H1 (cell line): ENCODE data around the gene EPB41L4B. TPM values are rescaled to one million over a fixed set of nuclear protein-coding genes. Genes with fewer than 3 reads are reported as not detected.

Experiments
- CTCF ChIA-PET: fragments of 300-600 bp; sonication (Branson Sonifier 250); formaldehyde crosslinking; loops from one replicate; lab custom pipeline; 2021; ENCODE audit not compliant: partially characterized antibody; lab: Charles Lee
- POLR2A ChIA-PET: fragments of 300-600 bp; sonication (Branson Sonifier 250); formaldehyde crosslinking; loops from one replicate; lab custom pipeline; 2021; ENCODE audit warnings: inconsistent platforms; ENCODE audit not compliant: partially characterized antibody; lab: Charles Lee
- DNase-seq, 2 experiments: peaks; one replicate each; pipeline versions ENCODE4 v3.0.0 to v3.0.0-alpha.2; 2010 to 2022; ENCODE audit warnings: low spot score in 2 of 2, low read depth in 1 of 2, mixed read lengths in 1 of 2
- FAIRE-seq: peaks from 2 replicates; lab custom pipeline; 2011; peaks lifted over from hg19 to GRCh38; lab: Jason Lieb, UNC
- H2AFZ ChIP-seq: 2 replicates; pipeline ENCODE4 v1.8.1; 2012; ENCODE audit warnings: low read length, inconsistent platforms
- H2AK5ac ChIP-seq: 2 replicates; pipeline ENCODE4 v1.6.1; 2013; ENCODE audit warnings: low read depth, low read length
- H2BK120ac ChIP-seq: replicated peaks from 2 replicates; pipeline ENCODE3; 2013; ENCODE audit warnings: low read depth, low read length, inconsistent platforms
- H2BK12ac ChIP-seq: 2 replicates; pipeline ENCODE4 v1.6.1; 2013; ENCODE audit warnings: low read depth, low read length
- H2BK15ac ChIP-seq: 2 replicates; pipeline ENCODE4 v1.6.1; 2013; ENCODE audit warnings: low read length
- H2BK20ac ChIP-seq: 2 replicates; pipeline ENCODE4 v1.6.1; 2013; ENCODE audit warnings: low read length
- H2BK5ac ChIP-seq: 2 replicates; pipeline ENCODE4 v1.6.1; 2013; ENCODE audit warnings: low read depth, low read length
- H3K14ac ChIP-seq: 2 replicates; pipeline ENCODE4 v1.6.1; 2013; ENCODE audit warnings: inconsistent platforms; ENCODE audit not compliant: insufficient read length
- H3K18ac ChIP-seq: 2 replicates; pipeline ENCODE4 v1.6.1; 2013; ENCODE audit warnings: low read length; ENCODE audit errors: extremely low read depth
- H3K23ac ChIP-seq: 2 replicates; pipeline ENCODE4 v1.6.1; 2013; ENCODE audit warnings: inconsistent platforms; ENCODE audit not compliant: insufficient read length
- H3K23me2 ChIP-seq: 2 replicates; pipeline ENCODE4 v1.6.1; 2013; ENCODE audit warnings: low read depth, low read length
- H3K27ac ChIP-seq: 2 replicates; pipeline ENCODE4 v1.6.1; 2011; ENCODE audit warnings: low read depth, low read length, inconsistent platforms
- H3K27me3 ChIP-seq, 4 experiments: replicated peaks in 1 of 4; 1 replicate in 1 of 4; 2 replicates in 3 of 4; pipeline versions ENCODE4 v1.6.1 to v1.8.1; 2011 to 2013; ENCODE audit warnings: low read length in 3 of 4, mild to moderate bottlenecking in 3 of 4, inconsistent platforms in 2 of 4, mixed read lengths in 2 of 4, moderate library complexity in 1 of 4; ENCODE audit not compliant: control insufficient read depth in 3 of 4, insufficient read depth in 3 of 4; ENCODE audit errors: extremely low read depth in 1 of 4
- H3K36me3 ChIP-seq, 4 experiments: 2 replicates each; pipeline versions ENCODE4 v1.6.1 to v1.8.1; 2011 to 2013; ENCODE audit warnings: mild to moderate bottlenecking in 4 of 4, low read length in 3 of 4, moderate library complexity in 2 of 4, control low read depth in 1 of 4, inconsistent platforms in 1 of 4; ENCODE audit not compliant: insufficient read depth in 4 of 4, control insufficient read depth in 2 of 4
- H3K4ac ChIP-seq: replicated peaks from 2 replicates; pipeline ENCODE3; 2013; ENCODE audit warnings: low read length, low read depth, mixed read lengths, inconsistent platforms; ENCODE audit not compliant: insufficient read length
- H3K4me1 ChIP-seq, 4 experiments: replicated peaks in 1 of 4; 1 replicate in 1 of 4; 2 replicates in 3 of 4; pipeline versions ENCODE4 v1.6.1 to v1.8.1; 2011 to 2013; ENCODE audit warnings: low read length in 3 of 4, inconsistent platforms in 2 of 4, mixed read lengths in 1 of 4; ENCODE audit not compliant: insufficient read depth in 4 of 4, control insufficient read depth in 3 of 4
- H3K4me2 ChIP-seq, 2 experiments: 2 replicates each; pipeline versions ENCODE4 v1.6.1 to v1.8.1; 2011 to 2013; ENCODE audit warnings: low read depth in 2 of 2, low read length in 2 of 2, control low read depth in 1 of 2, inconsistent platforms in 1 of 2, mild to moderate bottlenecking in 1 of 2; ENCODE audit not compliant: insufficient read depth in 1 of 2
- H3K4me3 ChIP-seq, 4 experiments: fragments of 200-600, 300-600 bp in 1 of 4; sonication (generic), shearing (Covaris generic), sonication (Bioruptor Twin) in 1 of 4; 2 replicates each; pipeline versions ENCODE4 v1.5.1 to v1.8.1; 2011 to 2016; ENCODE audit warnings: low read length in 4 of 4, low read depth in 3 of 4, control low read depth in 2 of 4, inconsistent platforms in 2 of 4, mild to moderate bottlenecking in 2 of 4, mixed read lengths in 1 of 4, moderate library complexity in 1 of 4; ENCODE audit not compliant: insufficient read depth in 2 of 4; ENCODE audit errors: extremely low read depth in 1 of 4
- H3K56ac ChIP-seq: replicated peaks from 2 replicates; pipeline ENCODE3; 2013; ENCODE audit warnings: low read depth, mild to moderate bottlenecking, mixed read lengths, low read length, inconsistent platforms; ENCODE audit not compliant: insufficient read length
- H3K79me1 ChIP-seq: 2 replicates; pipeline ENCODE4 v1.6.1; 2013; ENCODE audit warnings: low read depth, low read length, control low read depth
- H3K79me2 ChIP-seq, 2 experiments: 2 replicates each; pipeline versions ENCODE4 v1.6.1 to v1.8.1; 2012 to 2013; ENCODE audit warnings: low read length in 2 of 2, mild to moderate bottlenecking in 2 of 2, inconsistent platforms in 1 of 2; ENCODE audit not compliant: insufficient read depth in 2 of 2, control insufficient read depth in 1 of 2
- H3K9ac ChIP-seq, 4 experiments: replicated peaks in 1 of 4; 1 replicate in 1 of 4; 2 replicates in 3 of 4; pipeline versions ENCODE4 v1.6.1 to v1.8.1; 2011 to 2013; ENCODE audit warnings: low read depth in 3 of 4, low read length in 3 of 4, control low read depth in 2 of 4, mild to moderate bottlenecking in 2 of 4, moderate library complexity in 2 of 4, inconsistent platforms in 1 of 4; ENCODE audit errors: extremely low read depth in 1 of 4
- H3K9me3 ChIP-seq, 2 experiments: 2 replicates each; pipeline versions ENCODE4 v1.6.1 to v1.8.1; 2012 to 2013; ENCODE audit warnings: mild to moderate bottlenecking in 2 of 2, moderate library complexity in 2 of 2, control low read depth in 1 of 2, inconsistent platforms in 1 of 2, low read depth in 1 of 2, low read length in 1 of 2, mixed read lengths in 1 of 2; ENCODE audit not compliant: insufficient read depth in 2 of 2
- H4K20me1 ChIP-seq, 2 experiments: replicated peaks in 1 of 2; 2 replicates each; pipeline versions ENCODE3 to v1.8.1; 2011 to 2013; ENCODE audit warnings: inconsistent platforms in 2 of 2, low read length in 2 of 2, mild to moderate bottlenecking in 1 of 2; ENCODE audit not compliant: insufficient read depth in 2 of 2, control insufficient read depth in 1 of 2
- H4K5ac ChIP-seq: 2 replicates; pipeline ENCODE4 v1.6.1; 2013; ENCODE audit warnings: low read length, low read depth, mixed read lengths, inconsistent platforms; ENCODE audit not compliant: insufficient read length
- H4K8ac ChIP-seq: 2 replicates; pipeline ENCODE4 v1.8.0; 2013; ENCODE audit warnings: mild to moderate bottlenecking, moderate library complexity, low read length, inconsistent platforms; ENCODE audit not compliant: insufficient read depth; ENCODE audit errors: extremely low read depth
- H4K91ac ChIP-seq: replicated peaks from 2 replicates; pipeline ENCODE3; 2013; ENCODE audit warnings: low read length, mixed read lengths, inconsistent platforms; ENCODE audit not compliant: insufficient read length
- BRCA1 ChIP-seq: IDR thresholded peaks from 2 replicates; pipeline ENCODE4 v1.6.1; 2012; ENCODE audit warnings: low read depth, low read length, improper control_type of control experiment
- E2F6 ChIP-seq: IDR thresholded peaks from 2 replicates; pipeline ENCODE4 v1.6.1; 2012; ENCODE audit warnings: inconsistent platforms
- EP300 ChIP-seq, 2 experiments: IDR thresholded peaks; 1 replicate in 1 of 2; 2 replicates in 1 of 2; pipeline ENCODE4 v1.6.1; 2011 to 2012; ENCODE audit warnings: low read depth in 2 of 2, low read length in 2 of 2, mild to moderate bottlenecking in 2 of 2, borderline replicate concordance in 1 of 2, inconsistent platforms in 1 of 2, moderate library complexity in 1 of 2
- FOSL1 ChIP-seq: IDR thresholded peaks from 2 replicates; pipeline ENCODE4 v1.6.1; 2011; ENCODE audit warnings: mild to moderate bottlenecking, low read depth, low read length, moderate library complexity; ENCODE audit not compliant: insufficient read depth
- HDAC2 ChIP-seq, 2 experiments: fragments of 300-600 bp in 1 of 2; sonication (generic) in 1 of 2; IDR thresholded peaks; 2 replicates each; pipeline ENCODE4 v1.6.1; 2011 to 2012; ENCODE audit warnings: low read depth in 2 of 2, low read length in 2 of 2, mild to moderate bottlenecking in 2 of 2, moderate library complexity in 2 of 2, borderline replicate concordance in 1 of 2, inconsistent platforms in 1 of 2
- JUN ChIP-seq: IDR thresholded peaks from 2 replicates; pipeline ENCODE4 v1.6.1; 2011; ENCODE audit warnings: low read depth, mild to moderate bottlenecking, improper control_type of control experiment, low read length
- MAX ChIP-seq: IDR thresholded peaks from 2 replicates; pipeline ENCODE4 v1.6.1; 2012; ENCODE audit warnings: inconsistent platforms
- NRF1 ChIP-seq: IDR thresholded peaks from 2 replicates; pipeline ENCODE4 v1.6.1; 2011; ENCODE audit warnings: mild to moderate bottlenecking, low read depth, low read length, improper control_type of control experiment
- PHF8 ChIP-seq: fragments of 200-600 bp; sonication (generic); conservative IDR thresholded peaks from 2 replicates; pipeline ENCODE4 v1.7.1; 2012; ENCODE audit warnings: low read depth, mild to moderate bottlenecking, inconsistent platforms, low read length, moderate library complexity
- POU5F1 ChIP-seq: IDR thresholded peaks from 2 replicates; pipeline ENCODE4 v1.6.1; 2011; ENCODE audit warnings: low read depth, mild to moderate bottlenecking, low read length, moderate library complexity
- RXRA ChIP-seq: IDR thresholded peaks from 2 replicates; pipeline ENCODE4 v1.6.1; 2011; ENCODE audit warnings: low read depth, mild to moderate bottlenecking, low read length, moderate library complexity; ENCODE audit not compliant: insufficient read depth
- TBP ChIP-seq: IDR thresholded peaks from 2 replicates; pipeline ENCODE4 v1.6.1; 2011; ENCODE audit warnings: low read depth, low read length, improper control_type of control experiment
- WGBS, 2 experiments: shearing (Covaris generic) in 1 of 2; methylation state at CpG; one replicate each; pipeline versions ENCODE4 v1.1.6 to v1.1.7; 2013 to 2015; ENCODE audit warnings: low lambda C conversion rate in 2 of 2, mixed read lengths in 2 of 2, inconsistent platforms in 1 of 2, low coverage in 1 of 2, missing lambda C conversion rate in 1 of 2; ENCODE audit not compliant: insufficient replicate concordance in 2 of 2, insufficient coverage in 1 of 2, insufficient read length in 1 of 2; ENCODE audit errors: extremely low coverage in 1 of 2, missing lambda C conversion rate in 1 of 2; 5-methylcytosine and 5-hydroxymethylcytosine counted together
- polyA plus RNA-seq, 7 experiments: library from polyadenylated mRNA; depleted of rRNA in 3 of 7; stranded (reverse) in 5 of 7; unstranded in 2 of 7; fragments of >200 nt in 5 of 7; fragments of 200-250 nt in 2 of 7; gene quantifications; 1 replicate in 5 of 7; 2 replicates in 1 of 7; 4 replicates in 1 of 7; pipeline versions ENCODE4 v1.2.1 to v1.2.3, GENCODE V29; 2011 to 2013; ENCODE audit warnings: missing spikeins in 2 of 7, mixed read lengths in 2 of 7
- total RNA-seq: library from RNA; stranded (reverse); fragmentation: NEBNext Ultra II Directional; extraction: Animal tissue kit (Norgen Biotek cat#: 25700); gene quantifications from 2 replicates; pipeline ENCODE4 v1.2.1, GENCODE V29; 2021

Gene EPB41L4B
- total and polyA plus RNA-seq, 2 of the 8 experiments (the other 6 are each of a cell fraction or from before 2014, with no cell fraction given) = 11.9 to 25.0 TPM

- H3K4me2 ChIP-seq = no peak overlapping the region
- H3K4ac ChIP-seq = no peak overlapping the region
- H3K79me2 ChIP-seq = peaks cover 33 to 99% of the 10 kb centered on the region in 2 experiments
- peaks cover 19% of the 10 kb centered on the region for H3K79me1 ChIP-seq
- H3K36me3 ChIP-seq = no peaks in the 10 kb centered on the region
- ChIA-PET CTCF (interaction anchor here (1.0 to 1.2 kb wide), 2 partner anchors 48 to 120 kb away, joined by 3 to 4 read pairs; no protein-coding TSS in a partner anchor), POLR2A (no interaction called here)
- WGBS, 2 experiments = 91% methylated on average over 5 of the region's 5 CpGs; no CpG with 5 or more reads in 1 of the 2 experiments
- no peaks in the 10 kb centered on the region for H3K9me3 ChIP-seq
- H3K27me3 ChIP-seq = no peaks in the 10 kb centered on the region
- H4K8ac ChIP-seq = no peak overlapping the region
- H2AFZ ChIP-seq = no peak overlapping the region
- peaks cover 14 to 33% (median 22%) of the 10 kb centered on the region in 4 experiments for H3K4me1 ChIP-seq
- FAIRE-seq (no peak), DNase-seq (no peak)
- no peak overlapping the region for H3K4me3 ChIP-seq
- H2BK20ac ChIP-seq = no peak overlapping the region
- no peak overlapping the region for H2BK15ac ChIP-seq
- H2BK12ac ChIP-seq = no peak overlapping the region
- no peak overlapping the region; the same call in 1 of the 2 replicates for H3K18ac ChIP-seq
- no peak overlapping the region for H3K27ac ChIP-seq
- no peak overlapping the region for H3K9ac ChIP-seq
- no peak overlapping the region; the same call in 1 of the 2 replicates for H2AK5ac ChIP-seq
- no peak overlapping the region for H3K14ac ChIP-seq
- no peak overlapping the region for H3K23ac ChIP-seq
- no peak overlapping the region for H2BK120ac ChIP-seq
- H4K20me1 ChIP-seq = peaks cover 8 to 16% of the 10 kb centered on the region in 2 experiments
- H3K56ac ChIP-seq = no peak overlapping the region
- no peak overlapping the region for H4K5ac ChIP-seq
- no peak overlapping the region for H2BK5ac ChIP-seq
- H4K91ac ChIP-seq = no peak overlapping the region
- no peaks in the 10 kb centered on the region for H3K23me2 ChIP-seq
- TF ChIP-seq HDAC2 (IDR thresholded peaks at IDR 0.05; ENCODE audit: borderline replicate concordance in 1 of 2, low read depth in 2 of 2, low read length in 2 of 2) = no peak
- no peak for TF ChIP-seq BRCA1
- TF ChIP-seq E2F6 = no peak
- TF ChIP-seq FOSL1 = no peak
- no peak for TF ChIP-seq EP300 (IDR thresholded peaks at IDR 0.05; ENCODE audit: borderline replicate concordance in 1 of 2, low read depth in 2 of 2, low read length in 2 of 2)
- TF ChIP-seq MAX = no peak
- no peak for TF ChIP-seq NRF1
- TF ChIP-seq RXRA = no peak
- TF ChIP-seq JUN = no peak
- TF ChIP-seq PHF8 = no peak
- no peak for TF ChIP-seq TBP
- TF ChIP-seq POU5F1 = no peak
These were observed 9.6 kb downstream of the EPB41L4B start for GRCh38 chr9:109311286-109311685.
